HepG2 (cell line): ENCODE data around the gene LINC00237. TPM values are rescaled to one million over a fixed set of nuclear protein-coding genes. Genes with fewer than 3 reads are reported as not detected.

Source experiments
- CBFB ChIP-seq: sonication (generic); formaldehyde crosslinking; IDR thresholded peaks from 2 replicates; pipeline ENCODE4 v1.4.0; 2020; ENCODE audit warnings: missing genetic modification reagents
- DNMT3B ChIP-seq: conservative IDR thresholded peaks from 2 replicates; pipeline ENCODE4 v1.6.1; 2016; ENCODE audit warnings: missing biosample characterization, control low read depth
- EP300 ChIP-seq, 3 experiments: sonication (generic) in 1 of 3; formaldehyde crosslinking in 1 of 3; IDR thresholded peaks; 2 replicates each; pipeline versions ENCODE4 v1.5.1 to v1.6.1; 2011 to 2020; ENCODE audit warnings: low read depth in 2 of 3, low read length in 2 of 3, borderline replicate concordance in 1 of 3, improper control_type of control experiment in 1 of 3, mild to moderate bottlenecking in 1 of 3, missing genetic modification reagents in 1 of 3, moderate library complexity in 1 of 3
- HOXA3 ChIP-seq: sonication (generic); formaldehyde crosslinking; IDR thresholded peaks from 2 replicates; pipeline ENCODE4 v1.5.0; 2020; ENCODE audit warnings: missing genetic modification reagents
- HOXD1 ChIP-seq: sonication (generic); formaldehyde crosslinking; IDR thresholded peaks from 2 replicates; pipeline ENCODE4 v1.5.0; 2020; ENCODE audit warnings: missing genetic modification reagents
- MNT ChIP-seq: fragments of 450-650 bp; IDR thresholded peaks from 2 replicates; pipeline ENCODE4 v1.6.1; 2016
- MXI1 ChIP-seq: IDR thresholded peaks from 3 replicates; pipeline ENCODE4 v1.6.1; 2012; ENCODE audit warnings: low read depth, low read length, inconsistent platforms, borderline replicate concordance
- NFKBIZ ChIP-seq: IDR thresholded peaks from 2 replicates; pipeline ENCODE4 v1.6.1; 2018; ENCODE audit warnings: missing genetic modification reagents, missing compliant biosample characterization
- PCBP2 ChIP-seq: fragments of 200-400 bp; formaldehyde crosslinking; optimal IDR thresholded peaks from 2 replicates; pipeline ENCODE3; 2018; ENCODE audit warnings: low read length, low read depth; ENCODE audit not compliant: poor library complexity, severe bottlenecking
- PPARG ChIP-seq: conservative IDR thresholded peaks from 2 replicates; pipeline ENCODE4 v1.6.1; 2016; ENCODE audit warnings: missing biosample characterization, missing genetic modification reagents
- RAD51 ChIP-seq: fragments of 450-650 bp; IDR thresholded peaks from 2 replicates; pipeline ENCODE4 v1.6.1; 2016; ENCODE audit warnings: borderline replicate concordance
- RARG ChIP-seq: sonication (generic); formaldehyde crosslinking; IDR thresholded peaks from 2 replicates; pipeline ENCODE4 v1.4.0; 2020; ENCODE audit warnings: low read depth, mild to moderate bottlenecking, missing genetic modification reagents
- RNF2 ChIP-seq: fragments of 450-650 bp; conservative IDR thresholded peaks from 2 replicates; pipeline ENCODE4 v1.6.1; 2016; ENCODE audit warnings: low read depth
- TCF12 ChIP-seq, 2 experiments: fragments of 450-650 bp in 1 of 2; sonication (generic) in 1 of 2; formaldehyde crosslinking in 1 of 2; IDR thresholded peaks; 2 replicates each; pipeline versions ENCODE4 v1.6.1 to v1.8.0; 2017 to 2022; ENCODE audit warnings: antibody characterized with exemption in 1 of 2, mild to moderate bottlenecking in 1 of 2, missing genetic modification reagents in 1 of 2, moderate library complexity in 1 of 2
- TP53 ChIP-seq: sonication (generic); formaldehyde crosslinking; conservative IDR thresholded peaks from 2 replicates; pipeline ENCODE4 v1.4.0; 2020; ENCODE audit warnings: missing genetic modification reagents
- WIZ ChIP-seq: sonication (generic); formaldehyde crosslinking; IDR thresholded peaks from 2 replicates; pipeline ENCODE4 v1.5.1; 2020; ENCODE audit warnings: mild to moderate bottlenecking, missing genetic modification reagents
- ZBED4 ChIP-seq: sonication (generic); formaldehyde crosslinking; IDR thresholded peaks from 2 replicates; pipeline ENCODE4 v1.4.0; 2020; ENCODE audit warnings: missing genetic modification reagents, borderline replicate concordance
- ZFP1 ChIP-seq: IDR thresholded peaks from 2 replicates; pipeline ENCODE4 v1.6.1; 2016
- ZNF350 ChIP-seq: sonication (generic); formaldehyde crosslinking; IDR thresholded peaks from 2 replicates; pipeline ENCODE4 v1.4.0; 2020; ENCODE audit warnings: mild to moderate bottlenecking, low read depth, missing genetic modification reagents, borderline replicate concordance
- ZNF546 ChIP-seq: sonication (generic); formaldehyde crosslinking; conservative IDR thresholded peaks from 2 replicates; pipeline ENCODE4 v1.8.1; 2023; ENCODE audit warnings: mild to moderate bottlenecking, missing genetic modification reagents
- ZNF746 ChIP-seq: sonication (generic); formaldehyde crosslinking; IDR thresholded peaks from 2 replicates; pipeline ENCODE4 v1.8.0; 2022; ENCODE audit warnings: mild to moderate bottlenecking, missing genetic modification reagents
- ZNF83 ChIP-seq: sonication (generic); formaldehyde crosslinking; IDR thresholded peaks from 2 replicates; pipeline ENCODE4 v1.4.0; 2020; ENCODE audit warnings: missing genetic modification reagents, mild to moderate bottlenecking, borderline replicate concordance
- polyA plus RNA-seq, 8 experiments: library from polyadenylated mRNA; depleted of rRNA in 3 of 8; stranded (reverse) in 7 of 8; unstranded in 1 of 8; fragments of >200 nt; fragmentation: Illumina TruSeq in 4 of 8; extraction: Trizol in 4 of 8; gene quantifications; 2 replicates each; pipeline versions ENCODE4 v1.2.1 to v1.2.3, GENCODE V29; 2011 to 2016; ENCODE audit warnings: low read depth in 4 of 8, missing spikeins in 1 of 8, mixed read lengths in 1 of 8; ENCODE audit not compliant: insufficient read depth in 1 of 8
- total RNA-seq, 5 experiments: library from RNA; depleted of rRNA; stranded (reverse); fragments of >200 nt; fragmentation: Illumina TruSeq; extraction: Trizol; gene quantifications; 2 replicates each; pipeline ENCODE4 v1.2.3, GENCODE V29; 2016; ENCODE audit warnings: low read depth in 1 of 5
- TF ChIP-seq, protein P1 (sequence below): sonication (generic); formaldehyde crosslinking; IDR thresholded peaks from 2 replicates; pipeline ENCODE4 v1.4.0; 2020; ENCODE audit warnings: mild to moderate bottlenecking, missing genetic modification reagents

The LINC00237 gene
- total and polyA plus RNA-seq, 2 of the 13 experiments (the other 11 are each of a cell fraction or from before 2014, with no cell fraction given): not detected

DNA sequence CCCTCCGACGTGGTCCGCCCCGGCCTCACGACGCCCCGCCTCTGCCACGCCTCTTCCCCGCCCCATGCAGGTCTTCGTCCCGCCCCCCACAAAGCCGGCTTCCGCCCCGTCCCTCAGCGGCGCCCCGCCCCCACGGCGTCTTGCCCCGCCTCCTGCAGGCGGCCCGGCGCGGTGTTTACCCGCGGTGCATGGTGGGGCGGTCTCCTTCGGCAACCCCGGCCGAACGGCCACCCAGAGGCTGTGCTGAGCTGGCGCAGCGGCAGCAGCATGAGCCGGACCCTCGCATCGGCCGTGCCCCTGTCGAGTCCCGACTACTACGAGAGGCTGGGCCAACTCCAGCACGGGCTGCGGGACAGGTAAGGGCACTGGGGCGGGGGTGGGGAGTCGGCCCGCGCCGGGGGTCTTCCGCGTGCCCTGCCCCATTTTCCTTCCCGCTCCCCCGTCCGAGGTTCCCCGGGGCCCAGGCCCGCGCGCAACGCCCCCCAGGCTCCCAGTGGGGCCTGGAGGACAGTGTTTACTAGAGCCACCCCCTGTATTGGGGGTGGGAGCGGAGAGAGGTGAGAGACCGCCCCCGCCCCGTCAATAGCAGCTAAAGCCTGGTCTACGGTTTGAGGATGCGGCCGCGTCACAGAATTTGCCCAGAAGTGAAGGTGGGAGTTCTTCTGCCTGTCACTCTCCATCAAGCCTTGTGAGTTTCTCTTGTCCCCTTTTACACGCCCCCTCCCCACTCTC, 19.9 kb upstream of the LINC00237 start, which contains the start of gene KIZ (continued):
- TF ChIP-seq ZBED4 (CRISPR knock-in tag) (peak; percentile 73), ZFP1 (no peak), CBFB (CRISPR knock-in tag) (peak; percentile 85), ZNF350 (peak; percentile 79), NFKBIZ (CRISPR knock-in tag) (peak; percentile 23; the same call in 1 of the 2 replicates), EP300 (IDR thresholded peaks at IDR 0.05; ENCODE audit: low read depth in 2 of 2, low read length in 2 of 2) (peak in 1 of 2 experiments; percentile 35; a peak in 1 of 4 replicates), EP300 (CRISPR knock-in tag; IDR thresholded peaks at IDR 0.05; ENCODE audit: borderline replicate concordance) (peak; percentile 9; the same call in 1 of the 2 replicates), HOXA3 (CRISPR knock-in tag) (peak; percentile 87), TCF12 (IDR thresholded peaks at IDR 0.05) (no peak), TCF12 (CRISPR knock-in tag; IDR thresholded peaks at IDR 0.05) (0 out of 2 replicates have a peak, but pooled peaks have one; percentile 60), RAD51 (no peak), PPARG (CRISPR knock-in tag) (no peak; the same call in 1 of the 2 replicates), ZNF746 (peak; percentile 49), RNF2 (peak; percentile 35; the same call in 1 of the 2 replicates), ZNF546 (CRISPR knock-in tag) (peak; percentile 77; the same call in 1 of the 2 replicates), DNMT3B (peak; percentile 39; the same call in 1 of the 2 replicates), TP53 (CRISPR knock-in tag) (no peak; the same call in 1 of the 2 replicates), HOXD1 (peak; percentile 91; the same call in 1 of the 2 replicates), ZNF83 (CRISPR knock-in tag) (0 out of 2 replicates have a peak, but pooled peaks have one; percentile 56), RARG (CRISPR knock-in tag) (peak; percentile 87; the same call in 1 of the 2 replicates), PCBP2 (no peak), MNT (peak; percentile 91), MXI1 (peak; percentile 90; the same call in 1 of the 3 replicates), WIZ (peak; percentile 75)
- TF ChIP-seq, protein P1, sequence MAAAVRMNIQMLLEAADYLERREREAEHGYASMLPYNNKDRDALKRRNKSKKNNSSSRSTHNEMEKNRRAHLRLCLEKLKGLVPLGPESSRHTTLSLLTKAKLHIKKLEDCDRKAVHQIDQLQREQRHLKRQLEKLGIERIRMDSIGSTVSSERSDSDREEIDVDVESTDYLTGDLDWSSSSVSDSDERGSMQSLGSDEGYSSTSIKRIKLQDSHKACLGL (CRISPR knock-in tag): peak; percentile 92
